ENCODE results near the gene LIPA.

DNA sequence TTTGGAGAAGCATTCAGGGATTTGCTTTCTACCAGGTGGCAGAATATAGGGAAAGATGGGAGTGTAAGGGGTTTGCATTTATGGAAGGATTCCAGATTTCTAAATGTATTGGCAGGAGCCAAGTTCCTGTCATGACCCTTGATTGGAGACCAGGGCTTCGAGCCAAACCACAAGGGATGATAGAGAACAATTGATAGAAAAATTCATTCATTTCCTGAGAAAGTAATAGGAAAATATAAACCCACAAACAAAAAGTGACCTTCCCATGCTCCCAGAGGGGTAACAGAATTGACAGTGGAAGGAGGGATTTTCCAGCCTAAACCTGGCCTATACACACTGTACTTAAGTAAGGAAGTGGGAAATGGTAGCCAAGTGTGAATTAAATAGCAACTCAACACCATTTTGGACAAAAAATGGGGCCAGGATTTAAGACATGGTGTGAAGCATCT is 27.9 kb upstream of the LIPA start:
- no peak for TF ChIP-seq POLR2AphosphoS5 (IDR thresholded peaks at IDR 0.05)
- TF ChIP-seq, protein P1, sequence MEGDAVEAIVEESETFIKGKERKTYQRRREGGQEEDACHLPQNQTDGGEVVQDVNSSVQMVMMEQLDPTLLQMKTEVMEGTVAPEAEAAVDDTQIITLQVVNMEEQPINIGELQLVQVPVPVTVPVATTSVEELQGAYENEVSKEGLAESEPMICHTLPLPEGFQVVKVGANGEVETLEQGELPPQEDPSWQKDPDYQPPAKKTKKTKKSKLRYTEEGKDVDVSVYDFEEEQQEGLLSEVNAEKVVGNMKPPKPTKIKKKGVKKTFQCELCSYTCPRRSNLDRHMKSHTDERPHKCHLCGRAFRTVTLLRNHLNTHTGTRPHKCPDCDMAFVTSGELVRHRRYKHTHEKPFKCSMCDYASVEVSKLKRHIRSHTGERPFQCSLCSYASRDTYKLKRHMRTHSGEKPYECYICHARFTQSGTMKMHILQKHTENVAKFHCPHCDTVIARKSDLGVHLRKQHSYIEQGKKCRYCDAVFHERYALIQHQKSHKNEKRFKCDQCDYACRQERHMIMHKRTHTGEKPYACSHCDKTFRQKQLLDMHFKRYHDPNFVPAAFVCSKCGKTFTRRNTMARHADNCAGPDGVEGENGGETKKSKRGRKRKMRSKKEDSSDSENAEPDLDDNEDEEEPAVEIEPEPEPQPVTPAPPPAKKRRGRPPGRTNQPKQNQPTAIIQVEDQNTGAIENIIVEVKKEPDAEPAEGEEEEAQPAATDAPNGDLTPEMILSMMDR (IDR thresholded peaks at IDR 0.05): no peak
